ENCODE results near the gene ZNF827. TPM values are rescaled to one million over a fixed set of nuclear protein-coding genes. Genes with fewer than 3 reads are reported as not detected.

ZNF827 gene
- total and polyA plus RNA-seq, 9 of the 15 experiments (the other 6 are each of a cell fraction or from before 2014, with no cell fraction given) = 0.07 to 0.40 TPM; not detected in 7

DNA sequence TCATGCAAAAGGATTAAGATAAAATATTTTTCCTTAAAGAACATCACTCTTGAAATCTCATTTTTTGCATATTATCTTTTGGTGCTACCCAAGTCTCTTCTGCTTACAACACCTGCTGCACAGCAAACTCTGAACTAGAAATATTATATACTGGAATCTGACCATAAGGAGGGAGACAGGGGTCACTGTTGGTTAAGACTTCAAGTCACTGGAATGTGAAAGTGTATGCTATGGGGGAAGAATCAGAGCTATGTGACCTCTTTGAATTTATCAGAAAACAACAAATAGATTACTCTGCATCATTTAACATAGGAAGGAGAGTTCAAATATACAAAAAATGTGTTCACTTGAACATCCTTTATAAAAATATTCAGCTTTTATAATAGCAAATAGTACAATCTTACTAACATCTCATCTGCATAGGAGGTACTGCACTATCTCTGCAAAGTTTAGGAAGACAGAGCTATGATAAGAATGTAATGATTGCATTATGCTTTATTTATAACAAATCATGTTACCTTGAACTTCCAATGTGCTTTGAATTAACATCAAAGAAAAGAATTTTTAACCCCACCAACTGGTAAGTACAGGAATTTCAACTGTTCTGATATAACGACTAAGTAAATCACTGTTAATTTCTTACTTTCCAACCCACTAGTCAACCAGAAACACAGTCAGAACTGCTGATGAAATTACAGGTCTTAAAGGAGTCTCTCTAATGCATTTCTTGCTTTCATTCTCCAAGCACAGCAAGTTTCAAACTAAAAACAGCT, 69.8 kb downstream of the ZNF827 start:
- H3K9me3 ChIP-seq (replicated peaks; ENCODE audit: control insufficient read depth, insufficient read depth, low read depth, low read length) = no peaks in the 10 kb centered on the region
- no peaks in the 10 kb centered on the region for H4K20me1 ChIP-seq (replicated peaks; ENCODE audit: control insufficient read depth, insufficient read depth, low read length)
- H3K9me1 ChIP-seq (ENCODE audit: control insufficient read depth, insufficient read depth, low read length) = no peaks in the 10 kb centered on the region
- ChIA-PET CTCF (ENCODE audit: low intra/inter-chr PET ratio) (no interaction called here), POLR2A (no interaction called here)
- in situ Hi-C loops (cut with MboI) = no loop called here
- no peaks in the 10 kb centered on the region for H3K27me3 ChIP-seq (ENCODE audit: control insufficient read depth in 2 of 2, insufficient read depth in 2 of 2, low read length in 2 of 2)
- ATAC-seq (no peak), DNase-seq (ENCODE audit: extremely low read depth in 1 of 4, low spot score in 3 of 4) (no peak), FAIRE-seq (no peak)
- BruUV-seq (replicated peaks) = no TSS peak
- H3K4me1 ChIP-seq (replicated peaks in 1 of 2; ENCODE audit: control insufficient read depth in 2 of 2, insufficient read depth in 2 of 2, low read length in 2 of 2) = no peaks in the 10 kb centered on the region
- intact Hi-C loops (cut with micrococcal nuclease) = no loop called here
- H3K79me2 ChIP-seq (ENCODE audit: control insufficient read depth, insufficient read depth, low read length) = no peaks in the 10 kb centered on the region
- H3K9ac ChIP-seq (ENCODE audit: insufficient read depth in 1 of 2, low read depth in 2 of 2, low read length in 2 of 2) = no peak overlapping the region
- 0% methylated on average over 1 of the region's 1 CpG for WGBS (ENCODE audit: insufficient coverage, low coverage, missing lambda C conversion rate)
- H2AFZ ChIP-seq (ENCODE audit: low read depth, low read length) = no peak overlapping the region
- H3K4me2 ChIP-seq (ENCODE audit: insufficient read depth, low read length) = no peak overlapping the region
- no peak overlapping the region for H3K4me3 ChIP-seq
- H3K36me3 ChIP-seq (ENCODE audit: control insufficient read depth, insufficient read depth, low read length) = no peaks in the 10 kb centered on the region
- H3K27ac ChIP-seq (ENCODE audit: extremely low read depth, low read depth, low read length) = no peak overlapping the region
- TF ChIP-seq IRF2 (CRISPR knock-in tag; IDR thresholded peaks at IDR 0.05) = no peak
- no peak for TF ChIP-seq TEAD4 (IDR thresholded peaks at IDR 0.05; ENCODE audit: low read length)
- TF ChIP-seq TEAD4 (CRISPR knock-in tag; IDR thresholded peaks at IDR 0.05; ENCODE audit: borderline replicate concordance) = no peak
- no peak for TF ChIP-seq ATF3 (IDR thresholded peaks at IDR 0.05)
- TF ChIP-seq ATF3 (CRISPR knock-in tag; conservative IDR thresholded peaks at IDR 0.05) = no peak
- TF ChIP-seq SNAPC5 (CRISPR knock-in tag; IDR thresholded peaks at IDR 0.05) = no peak
- TF ChIP-seq ARHGAP35 (IDR thresholded peaks at IDR 0.05; ENCODE audit: partially characterized antibody) = no peak
- no peak for TF ChIP-seq KDM1A (IDR thresholded peaks at IDR 0.05)
- TF ChIP-seq KLF13 (tag; IDR thresholded peaks at IDR 0.05; ENCODE audit: borderline replicate concordance, low read depth) = no peak
- TF ChIP-seq E2F6 (IDR thresholded peaks at IDR 0.05; ENCODE audit: borderline replicate concordance in 1 of 2, extremely low read depth in 1 of 2, insufficient read depth in 1 of 2, insufficient read length in 1 of 2, low read depth in 1 of 2, low read length in 1 of 2, poor library complexity in 1 of 2, severe bottlenecking in 1 of 2) = no peak
- no peak for TF ChIP-seq HMBOX1 (IDR thresholded peaks at IDR 0.05)
- TF ChIP-seq BCL6 (CRISPR knock-in tag; IDR thresholded peaks at IDR 0.05) = no peak
- TF ChIP-seq, protein P1, sequence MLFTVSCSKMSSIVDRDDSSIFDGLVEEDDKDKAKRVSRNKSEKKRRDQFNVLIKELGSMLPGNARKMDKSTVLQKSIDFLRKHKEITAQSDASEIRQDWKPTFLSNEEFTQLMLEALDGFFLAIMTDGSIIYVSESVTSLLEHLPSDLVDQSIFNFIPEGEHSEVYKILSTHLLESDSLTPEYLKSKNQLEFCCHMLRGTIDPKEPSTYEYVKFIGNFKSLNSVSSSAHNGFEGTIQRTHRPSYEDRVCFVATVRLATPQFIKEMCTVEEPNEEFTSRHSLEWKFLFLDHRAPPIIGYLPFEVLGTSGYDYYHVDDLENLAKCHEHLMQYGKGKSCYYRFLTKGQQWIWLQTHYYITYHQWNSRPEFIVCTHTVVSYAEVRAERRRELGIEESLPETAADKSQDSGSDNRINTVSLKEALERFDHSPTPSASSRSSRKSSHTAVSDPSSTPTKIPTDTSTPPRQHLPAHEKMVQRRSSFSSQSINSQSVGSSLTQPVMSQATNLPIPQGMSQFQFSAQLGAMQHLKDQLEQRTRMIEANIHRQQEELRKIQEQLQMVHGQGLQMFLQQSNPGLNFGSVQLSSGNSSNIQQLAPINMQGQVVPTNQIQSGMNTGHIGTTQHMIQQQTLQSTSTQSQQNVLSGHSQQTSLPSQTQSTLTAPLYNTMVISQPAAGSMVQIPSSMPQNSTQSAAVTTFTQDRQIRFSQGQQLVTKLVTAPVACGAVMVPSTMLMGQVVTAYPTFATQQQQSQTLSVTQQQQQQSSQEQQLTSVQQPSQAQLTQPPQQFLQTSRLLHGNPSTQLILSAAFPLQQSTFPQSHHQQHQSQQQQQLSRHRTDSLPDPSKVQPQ (CRISPR knock-in tag; IDR thresholded peaks at IDR 0.05; ENCODE audit: borderline replicate concordance) = no peak
- TF ChIP-seq, protein P2, sequence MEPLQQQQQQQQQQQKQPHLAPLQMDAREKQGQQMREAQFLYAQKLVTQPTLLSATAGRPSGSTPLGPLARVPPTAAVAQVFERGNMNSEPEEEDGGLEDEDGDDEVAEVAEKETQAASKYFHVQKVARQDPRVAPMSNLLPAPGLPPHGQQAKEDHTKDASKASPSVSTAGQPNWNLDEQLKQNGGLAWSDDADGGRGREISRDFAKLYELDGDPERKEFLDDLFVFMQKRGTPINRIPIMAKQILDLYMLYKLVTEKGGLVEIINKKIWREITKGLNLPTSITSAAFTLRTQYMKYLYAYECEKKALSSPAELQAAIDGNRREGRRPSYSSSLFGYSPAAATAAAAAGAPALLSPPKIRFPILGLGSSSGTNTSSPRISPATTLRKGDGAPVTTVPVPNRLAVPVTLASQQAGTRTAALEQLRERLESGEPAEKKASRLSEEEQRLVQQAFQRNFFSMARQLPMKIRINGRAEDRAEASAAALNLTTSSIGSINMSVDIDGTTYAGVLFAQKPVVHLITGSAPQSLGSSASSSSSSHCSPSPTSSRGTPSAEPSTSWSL (CRISPR knock-in tag; IDR thresholded peaks at IDR 0.05; ENCODE audit: borderline replicate concordance) = no peak

Measured in K562 (cell line).